SU-DHL-6 (cell line): ENCODE results near the gene AP2M1.

Source experiments
- H2AFZ ChIP-seq: fragments of 200-600 bp; sonication (generic); 2 replicates; pipeline ENCODE4 v1.6.1; 2014; ENCODE audit warnings: low read depth, mild to moderate bottlenecking, moderate library complexity, mixed read lengths, antibody characterized with exemption, low read length; ENCODE audit not compliant: severe bottlenecking
- H3F3A ChIP-seq: fragments of 200-600 bp; shearing (Covaris generic); 2 replicates; pipeline ENCODE4 v1.6.0; 2016; ENCODE audit warnings: antibody characterized with exemption, mild to moderate bottlenecking; ENCODE audit not compliant: insufficient read depth
- H3K27ac ChIP-seq: fragments of 200-600 bp; sonication (generic); 2 replicates; pipeline ENCODE4 v1.5.1; 2016; ENCODE audit warnings: low read depth, mild to moderate bottlenecking, low read length, moderate library complexity, mixed read lengths
- H3K27me3 ChIP-seq: fragments of 200-600 bp; sonication (generic), shearing (Covaris generic); 2 replicates; pipeline ENCODE4 v1.6.0; 2014; ENCODE audit warnings: mild to moderate bottlenecking, low read length
- H3K36me3 ChIP-seq: fragments of 200-600 bp; sonication (generic); 2 replicates; pipeline ENCODE4 v1.6.1; 2014; ENCODE audit warnings: mild to moderate bottlenecking, low read length, mixed read lengths
- H3K4me2 ChIP-seq: fragments of 300-600, 200-600 bp; shearing (Covaris generic), sonication (generic); 2 replicates; pipeline ENCODE4 v1.6.0; 2014; ENCODE audit warnings: low read length, low read depth, mild to moderate bottlenecking; ENCODE audit not compliant: poor library complexity, severe bottlenecking
- H3K4me3 ChIP-seq: fragments of 200-600 bp; sonication (generic); 2 replicates; pipeline ENCODE4 v1.5.1; 2014; ENCODE audit warnings: antibody characterized with exemption, low read length, mild to moderate bottlenecking, mixed read lengths; ENCODE audit not compliant: insufficient read depth, poor library complexity, severe bottlenecking
- H3K79me2 ChIP-seq: fragments of 200-600 bp; sonication (generic); 2 replicates; pipeline ENCODE4 v1.6.1; 2014; ENCODE audit warnings: mild to moderate bottlenecking, low read length, moderate library complexity; ENCODE audit not compliant: insufficient read depth
- H3K9ac ChIP-seq: fragments of 200-600 bp; sonication (generic); 2 replicates; pipeline ENCODE4 v1.7.0; 2014; ENCODE audit warnings: mild to moderate bottlenecking, low read length
- H3K9me2 ChIP-seq: fragments of 200-600 bp; sonication (generic); replicated peaks from 2 replicates; pipeline ENCODE4 v1.6.1; 2014; ENCODE audit warnings: low read length; ENCODE audit not compliant: insufficient read depth
- H3K9me3 ChIP-seq: fragments of 200-600 bp; sonication (generic); 2 replicates; pipeline ENCODE4 v1.6.1; 2014; ENCODE audit warnings: low read length, mixed read lengths; ENCODE audit not compliant: insufficient read depth
- H4K20me1 ChIP-seq: fragments of 200-600 bp; sonication (generic); 2 replicates; pipeline ENCODE4 v1.6.1; 2014; ENCODE audit warnings: low read depth, mild to moderate bottlenecking, antibody characterized with exemption, low read length, moderate library complexity, mixed read lengths
- CTCF ChIP-seq: fragments of 200-600 bp; sonication (generic); IDR thresholded peaks from one replicate; pipeline ENCODE4 v1.5.1; 2017; ENCODE audit warnings: antibody characterized with exemption, mild to moderate bottlenecking, low read length, moderate library complexity; ENCODE audit not compliant: insufficient read depth, poor library complexity, severe bottlenecking
- EZH2phosphoT487 ChIP-seq: fragments of 200-600 bp; sonication (generic), shearing (Covaris generic); conservative IDR thresholded peaks from 2 replicates; pipeline ENCODE4 v1.6.1; 2018; ENCODE audit warnings: mild to moderate bottlenecking, antibody characterized with exemption, low read length, moderate library complexity, mixed read lengths

The AP2M1 gene

GRCh38 chr3:184192889-184193288 is 18.2 kb downstream of the AP2M1 start:
- H3K79me2 ChIP-seq = peaks cover 11% of the 10 kb centered on the region; the same call in 1 of the 2 replicates
- TF ChIP-seq CTCF (no peak), EZH2phosphoT487 (no peak)
- no peak overlapping the region for H3K4me3 ChIP-seq
- no peak overlapping the region for H2AFZ ChIP-seq
- no peak overlapping the region for H3K4me2 ChIP-seq
- H3K9me2 ChIP-seq = no peaks in the 10 kb centered on the region
- H3K27me3 ChIP-seq = no peaks in the 10 kb centered on the region
- H3K9ac ChIP-seq = no peak overlapping the region
- H3F3A ChIP-seq = no peaks in the 10 kb centered on the region
- H3K9me3 ChIP-seq = no peaks in the 10 kb centered on the region
- peaks cover 6% of the 10 kb centered on the region; the same call in 1 of the 2 replicates for H3K36me3 ChIP-seq
- no peak overlapping the region for H3K27ac ChIP-seq
- H4K20me1 ChIP-seq = no peaks in the 10 kb centered on the region

GRCh38 chr3:184193991-184194539 is 19.4 kb downstream of the AP2M1 start:
- Histone ChIP-seq H3K79me2 (no peaks in the 10 kb centered on the region), H3K36me3 (peaks cover 6% of the 10 kb centered on the region; the same call in 1 of the 2 replicates)
- TF ChIP-seq CTCF (no peak), EZH2phosphoT487 (no peak)

GRCh38 chr3:184196536-184196935 is 21.9 kb downstream of the AP2M1 start:
- no peaks in the 10 kb centered on the region for H4K20me1 ChIP-seq
- H3K9me3 ChIP-seq = no peaks in the 10 kb centered on the region
- H3K27me3 ChIP-seq = no peaks in the 10 kb centered on the region
- no peak overlapping the region for H3K4me2 ChIP-seq
- H3K9me2 ChIP-seq = no peaks in the 10 kb centered on the region
- no peak overlapping the region for H2AFZ ChIP-seq
- no peak overlapping the region for H3K9ac ChIP-seq
- no peak overlapping the region for H3K27ac ChIP-seq
- no peaks in the 10 kb centered on the region for H3K36me3 ChIP-seq
- no peaks in the 10 kb centered on the region for H3F3A ChIP-seq
- TF ChIP-seq CTCF (no peak), EZH2phosphoT487 (no peak)
- no peaks in the 10 kb centered on the region for H3K79me2 ChIP-seq
- no peak overlapping the region for H3K4me3 ChIP-seq

More at GRCh38 chr3:184193991-184194539, 19.4 kb downstream of the AP2M1 start:
- Histone ChIP-seq H3K9ac (no peak overlapping the region), H3K9me2 (no peaks in the 10 kb centered on the region), H3K4me2 (no peak overlapping the region), H3K27ac (no peak overlapping the region), H4K20me1 (no peaks in the 10 kb centered on the region), H3K4me3 (no peak overlapping the region), H3K27me3 (no peaks in the 10 kb centered on the region), H2AFZ (no peak overlapping the region), H3F3A (no peaks in the 10 kb centered on the region), H3K9me3 (no peaks in the 10 kb centered on the region)
